OCI-LY3 (cell line): Measurements from ENCODE around the gene ZNF516.

Experiments
- H2AFZ ChIP-seq: fragments of 200-600, 300-600 bp; shearing (Covaris generic); 2 replicates; pipeline ENCODE4 v1.6.0; 2014; ENCODE audit warnings: antibody characterized with exemption, low read depth, low read length
- H3K27ac ChIP-seq: fragments of 200-600, 300-600 bp; sonication (generic); 2 replicates; pipeline ENCODE4 v1.5.1; 2014; ENCODE audit warnings: mild to moderate bottlenecking, low read length, moderate library complexity, mixed read lengths
- H3K27me3 ChIP-seq: fragments of 200-600, 300-600 bp; sonication (generic); 2 replicates; pipeline ENCODE4 v1.6.1; 2014; ENCODE audit warnings: low read depth, low read length, mixed read lengths
- H3K36me3 ChIP-seq: fragments of 200-600, 300-600 bp; sonication (generic); replicated peaks from 2 replicates; pipeline ENCODE3; 2014; ENCODE audit warnings: low read depth, low read length, mixed read lengths
- H3K4me1 ChIP-seq: fragments of 300-600, 200-600 bp; sonication (generic); 2 replicates; pipeline ENCODE4 v1.6.1; 2014; ENCODE audit warnings: low read length, mixed read lengths
- H3K4me2 ChIP-seq: fragments of 200-600, 300-600 bp; sonication (generic); 2 replicates; pipeline ENCODE4 v1.6.1; 2014; ENCODE audit warnings: low read length, mixed read lengths
- H3K4me3 ChIP-seq: fragments of 300-600, 200-600 bp; sonication (generic); 2 replicates; pipeline ENCODE4 v1.5.1; 2014; ENCODE audit warnings: antibody characterized with exemption, mild to moderate bottlenecking, low read length, moderate library complexity
- H3K79me2 ChIP-seq: fragments of 300-600, 200-600 bp; shearing (Covaris generic); 2 replicates; pipeline ENCODE4 v1.6.1; 2014; ENCODE audit warnings: mild to moderate bottlenecking, low read length, mixed read lengths
- H3K9ac ChIP-seq: fragments of 300-600, 200-600 bp; shearing (Covaris generic); 2 replicates; pipeline ENCODE4 v1.6.0; 2014; ENCODE audit warnings: mild to moderate bottlenecking, low read length, moderate library complexity
- H3K9me3 ChIP-seq: fragments of 200-600, 300-600 bp; shearing (Covaris generic); 2 replicates; pipeline ENCODE4 v1.6.1; 2014; ENCODE audit warnings: low read length, mixed read lengths; ENCODE audit not compliant: insufficient read depth
- H4K20me1 ChIP-seq: fragments of 200-600, 300-600 bp; sonication (generic); 2 replicates; pipeline ENCODE4 v1.6.1; 2016; ENCODE audit warnings: low read length, mixed read lengths; ENCODE audit not compliant: insufficient read depth
- CTCF ChIP-seq: fragments of 200-600, 300-600 bp; sonication (generic); IDR thresholded peaks from 2 replicates; pipeline ENCODE4 v1.5.1; 2014; ENCODE audit warnings: antibody characterized with exemption, low read length, low read depth
- EZH2phosphoT487 ChIP-seq: fragments of 200-600 bp; shearing (Covaris generic); IDR thresholded peaks from 2 replicates; pipeline ENCODE4 v1.6.1; 2018; ENCODE audit warnings: antibody characterized with exemption, mixed run types, low read depth

Gene ZNF516

GRCh38 chr18:76398295-76398694, 96.7 kb downstream of the ZNF516 start:
- Histone ChIP-seq H3K27ac (no peak overlapping the region), H3K9ac (no peak overlapping the region), H3K4me1 (no peaks in the 10 kb centered on the region), H3K4me3 (no peak overlapping the region), H3K27me3 (0 out of 2 replicates have a peak, but pooled peaks cover 8% of the 10 kb centered on the region), H4K20me1 (0 out of 2 replicates have a peak, but pooled peaks cover 3% of the 10 kb centered on the region), H2AFZ (no peak overlapping the region), H3K79me2 (no peaks in the 10 kb centered on the region), H3K9me3 (no peaks in the 10 kb centered on the region), H3K4me2 (no peak overlapping the region), H3K36me3 (no peaks in the 10 kb centered on the region)
- TF ChIP-seq EZH2phosphoT487 (no peak), CTCF (no peak)

GRCh38 chr18:76397631-76398030, 97.4 kb downstream of the ZNF516 start:
- Histone ChIP-seq H3K27me3 (0 out of 2 replicates have a peak, but pooled peaks cover 8% of the 10 kb centered on the region), H2AFZ (no peak overlapping the region), H3K4me1 (no peaks in the 10 kb centered on the region), H3K4me3 (no peak overlapping the region), H3K79me2 (no peaks in the 10 kb centered on the region), H3K36me3 (no peaks in the 10 kb centered on the region), H3K27ac (no peak overlapping the region), H3K9me3 (no peaks in the 10 kb centered on the region), H3K9ac (no peak overlapping the region), H4K20me1 (no peaks in the 10 kb centered on the region), H3K4me2 (no peak overlapping the region)
- no peak for TF ChIP-seq CTCF
- no peak for TF ChIP-seq EZH2phosphoT487

- no peaks in the 10 kb centered on the region for H3K4me1 ChIP-seq
- H3K9me3 ChIP-seq = no peaks in the 10 kb centered on the region
- H3K79me2 ChIP-seq = no peaks in the 10 kb centered on the region
- no peak for TF ChIP-seq EZH2phosphoT487
- TF ChIP-seq CTCF = no peak
- no peaks in the 10 kb centered on the region for H4K20me1 ChIP-seq
- no peaks in the 10 kb centered on the region for H3K36me3 ChIP-seq
- no peak overlapping the region for H3K4me3 ChIP-seq
- H3K27me3 ChIP-seq = 0 out of 2 replicates have a peak, but pooled peaks cover 8% of the 10 kb centered on the region
- H3K9ac ChIP-seq = no peak overlapping the region
- no peak overlapping the region for H3K27ac ChIP-seq
- H3K4me2 ChIP-seq = no peak overlapping the region
- no peak overlapping the region for H2AFZ ChIP-seq
Measured at GRCh38 chr18:76396792-76397191, 98.2 kb downstream of the ZNF516 start.

- no peaks in the 10 kb centered on the region for H3K36me3 ChIP-seq
- no peaks in the 10 kb centered on the region for H4K20me1 ChIP-seq
- no peak overlapping the region for H2AFZ ChIP-seq
- H3K79me2 ChIP-seq = no peaks in the 10 kb centered on the region
- H3K4me2 ChIP-seq = no peak overlapping the region
- H3K4me3 ChIP-seq = no peak overlapping the region
- no peaks in the 10 kb centered on the region for H3K9me3 ChIP-seq
- H3K27me3 ChIP-seq = 0 out of 2 replicates have a peak, but pooled peaks cover 8% of the 10 kb centered on the region
- H3K4me1 ChIP-seq = no peaks in the 10 kb centered on the region
- no peak for TF ChIP-seq CTCF
- no peak for TF ChIP-seq EZH2phosphoT487
- H3K9ac ChIP-seq = no peak overlapping the region
- H3K27ac ChIP-seq = no peak overlapping the region
Measured at GRCh38 chr18:76395609-76396008, 99.4 kb downstream of the ZNF516 start.
